RWPE1 (cell line): Measurements from ENCODE around the gene PCDH15.

ENCODE experiments used
- CTCF ChIA-PET: fragments of 350-600 bp; sonication (Branson Sonifier 250); formaldehyde crosslinking; extraction: SDS; loops from one replicate; lab custom pipeline; 2021; lab: Yijun Ruan, JAX
- POLR2A ChIA-PET: fragments of 400-600 bp; formaldehyde crosslinking; extraction: SDS; loops from one replicate; lab custom pipeline; 2020; ENCODE audit warnings: antibody characterized with exemption; ENCODE audit not compliant: low non-redundant PET; lab: Yijun Ruan, JAX
- DNase-seq: peaks from one replicate; pipeline ENCODE4 v3.0.0; 2012; ENCODE audit warnings: low spot score
- H3K27ac ChIP-seq: fragments of 450-650 bp; 2 replicates; pipeline ENCODE4 v1.5.1; 2017
- CTCF ChIP-seq: fragments of 450-650 bp; conservative IDR thresholded peaks from 2 replicates; pipeline ENCODE4 v1.5.1; 2017; ENCODE audit warnings: low read depth, mild to moderate bottlenecking

Gene PCDH15

GRCh38 chr10:54011117-54011516 lies 789.9 kb downstream of the PCDH15 start:
- CTCF ChIA-PET = no interaction called here
- DNase-seq = no peak
- TF ChIP-seq CTCF = no peak
- no peak overlapping the region for H3K27ac ChIP-seq
- POLR2A ChIA-PET = no interaction called here

GRCh38 chr10:54010337-54010933 lies 790.6 kb downstream of the PCDH15 start:
- CTCF ChIA-PET = no interaction called here
- H3K27ac ChIP-seq = no peak overlapping the region
- TF ChIP-seq CTCF = no peak
- POLR2A ChIA-PET = no interaction called here
- DNase-seq = no peak

GRCh38 chr10:54009672-54010071 lies 791.4 kb downstream of the PCDH15 start:
- no peak overlapping the region for H3K27ac ChIP-seq
- no peak for DNase-seq
- POLR2A ChIA-PET = no interaction called here
- CTCF ChIA-PET = no interaction called here
- no peak for TF ChIP-seq CTCF

GRCh38 chr10:54002077-54002476 lies 799.0 kb downstream of the PCDH15 start:
- H3K27ac ChIP-seq = no peak overlapping the region
- TF ChIP-seq CTCF = no peak
- ChIA-PET POLR2A (no interaction called here), CTCF (no interaction called here)
- no peak for DNase-seq

GRCh38 chr10:53997953-53998352 lies 803.1 kb downstream of the PCDH15 start:
- TF ChIP-seq CTCF = peak; percentile 30
- ChIA-PET POLR2A (no interaction called here), CTCF (interaction anchor here (0.7 kb wide), 1 partner anchor 135 kb away, joined by 4 read pairs; no protein-coding TSS in a partner anchor)
- peak; percentile 4 for DNase-seq
- H3K27ac ChIP-seq = no peak overlapping the region

GRCh38 chr10:53990799-53991238 lies 810.2 kb downstream of the PCDH15 start:
- no peak for TF ChIP-seq CTCF

GRCh38 chr10:53983431-53983830 lies 817.6 kb downstream of the PCDH15 start:
- ChIA-PET CTCF (no interaction called here), POLR2A (no interaction called here)
- no peak for DNase-seq
- no peak overlapping the region for H3K27ac ChIP-seq
- TF ChIP-seq CTCF = no peak

More at GRCh38 chr10:53990799-53991238, 810.2 kb downstream of the PCDH15 start:
- H3K27ac ChIP-seq = no peak overlapping the region
- CTCF ChIA-PET = no interaction called here
- POLR2A ChIA-PET = no interaction called here
- DNase-seq = no peak
